Vagina (tissue), 2 donors: ENCODE data around the gene THPO.

ENCODE experiments used
- POLR2A ChIP-seq, 2 donors: fragments of 450-650 bp; IDR thresholded peaks; one replicate each; pipeline ENCODE4 v1.6.1; 2017; ENCODE audit warnings: antibody characterized with exemption in 2 of 2, mild to moderate bottlenecking in 2 of 2, moderate library complexity in 2 of 2
- POLR2AphosphoS5 ChIP-seq, 2 donors: sonication (generic); formaldehyde crosslinking; IDR thresholded peaks; one replicate each; pipeline ENCODE4 v1.9.0; 2017; ENCODE audit warnings: antibody characterized with exemption in 2 of 2, mild to moderate bottlenecking in 2 of 2, low read depth in 1 of 2; ENCODE audit not compliant: insufficient read depth in 1 of 2
- TF ChIP-seq, protein P1 (sequence below), 3 experiments: fragments of 450-650 bp in 2 of 3; fragments of 200-600 bp in 1 of 3; sonication (generic) in 1 of 3; IDR thresholded peaks; one replicate each; pipeline ENCODE4 v1.5.1; 2017 to 2019; ENCODE audit warnings: antibody characterized with exemption in 3 of 3, mild to moderate bottlenecking in 2 of 3, moderate library complexity in 2 of 3

- TF ChIP-seq POLR2A (IDR thresholded peaks at IDR 0.05) (no peak), POLR2AphosphoS5 (IDR thresholded peaks at IDR 0.05; ENCODE audit: insufficient read depth in 1 of 2, low read depth in 1 of 2) (no peak)
- TF ChIP-seq, protein P1, sequence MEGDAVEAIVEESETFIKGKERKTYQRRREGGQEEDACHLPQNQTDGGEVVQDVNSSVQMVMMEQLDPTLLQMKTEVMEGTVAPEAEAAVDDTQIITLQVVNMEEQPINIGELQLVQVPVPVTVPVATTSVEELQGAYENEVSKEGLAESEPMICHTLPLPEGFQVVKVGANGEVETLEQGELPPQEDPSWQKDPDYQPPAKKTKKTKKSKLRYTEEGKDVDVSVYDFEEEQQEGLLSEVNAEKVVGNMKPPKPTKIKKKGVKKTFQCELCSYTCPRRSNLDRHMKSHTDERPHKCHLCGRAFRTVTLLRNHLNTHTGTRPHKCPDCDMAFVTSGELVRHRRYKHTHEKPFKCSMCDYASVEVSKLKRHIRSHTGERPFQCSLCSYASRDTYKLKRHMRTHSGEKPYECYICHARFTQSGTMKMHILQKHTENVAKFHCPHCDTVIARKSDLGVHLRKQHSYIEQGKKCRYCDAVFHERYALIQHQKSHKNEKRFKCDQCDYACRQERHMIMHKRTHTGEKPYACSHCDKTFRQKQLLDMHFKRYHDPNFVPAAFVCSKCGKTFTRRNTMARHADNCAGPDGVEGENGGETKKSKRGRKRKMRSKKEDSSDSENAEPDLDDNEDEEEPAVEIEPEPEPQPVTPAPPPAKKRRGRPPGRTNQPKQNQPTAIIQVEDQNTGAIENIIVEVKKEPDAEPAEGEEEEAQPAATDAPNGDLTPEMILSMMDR (IDR thresholded peaks at IDR 0.05), result no peak
Measured at GRCh38 chr3:184373422-184373821, 4.6 kb downstream of the THPO start.
